Keratinocyte (primary cell): ENCODE results near the gene P2RY11. TPM values are rescaled to one million over a fixed set of nuclear protein-coding genes. Genes with fewer than 3 reads are reported as not detected.

Source experiments
- DNase-seq: peaks from one replicate; pipeline ENCODE4 v3.0.0-alpha.2; 2011; ENCODE audit warnings: low read depth, missing footprints, low spot score
- FAIRE-seq: peaks from 2 replicates; lab custom pipeline; 2011; peaks lifted over from hg19 to GRCh38; lab: Jason Lieb, UNC
- H2AFZ ChIP-seq: 2 replicates; pipeline ENCODE4 v1.6.0; 2012; ENCODE audit warnings: low read length, control low read depth, inconsistent platforms; ENCODE audit not compliant: control insufficient read depth
- H3K27ac ChIP-seq: 2 replicates; pipeline ENCODE4 v1.5.1; 2011; ENCODE audit warnings: low read length; ENCODE audit not compliant: control insufficient read depth, insufficient read depth
- H3K27me3 ChIP-seq: 3 replicates; pipeline ENCODE4 v1.6.0; 2011; ENCODE audit warnings: low read length; ENCODE audit not compliant: control insufficient read depth, insufficient read depth; ENCODE audit errors: extremely low read depth
- H3K36me3 ChIP-seq, 2 experiments: 2 replicates in 1 of 2; 3 replicates in 1 of 2; pipeline ENCODE4 v1.5.1; 2011; ENCODE audit warnings: low read length in 2 of 2, mild to moderate bottlenecking in 1 of 2; ENCODE audit not compliant: control insufficient read depth in 2 of 2, insufficient read depth in 2 of 2; ENCODE audit errors: extremely low read depth in 1 of 2
- H3K4me1 ChIP-seq: 3 replicates; pipeline ENCODE4 v1.5.1; 2011; ENCODE audit warnings: low read length; ENCODE audit not compliant: control insufficient read depth, insufficient read depth; ENCODE audit errors: extremely low read depth
- H3K4me2 ChIP-seq: 3 replicates; pipeline ENCODE4 v1.6.0; 2011; ENCODE audit warnings: low read depth, low read length; ENCODE audit not compliant: control insufficient read depth, insufficient read depth; ENCODE audit errors: extremely low read depth
- H3K4me3 ChIP-seq, 3 experiments: fragments of 200-600 bp in 1 of 3; sonication (generic) in 1 of 3; 2 replicates in 2 of 3; 3 replicates in 1 of 3; pipeline ENCODE4 v1.5.1; 2011 to 2016; ENCODE audit warnings: low read length in 3 of 3, mild to moderate bottlenecking in 3 of 3, control low read depth in 2 of 3, inconsistent platforms in 1 of 3, low read depth in 1 of 3, mixed read lengths in 1 of 3, mixed run types in 1 of 3, moderate library complexity in 1 of 3; ENCODE audit not compliant: control insufficient read depth in 2 of 3, insufficient read depth in 2 of 3; ENCODE audit errors: extremely low read depth in 1 of 3
- H3K79me2 ChIP-seq: 2 replicates; pipeline ENCODE4 v1.6.0; 2012; ENCODE audit warnings: low read length; ENCODE audit not compliant: control insufficient read depth, insufficient read depth
- H3K9ac ChIP-seq: 3 replicates; pipeline ENCODE4 v1.6.0; 2011; ENCODE audit warnings: low read length; ENCODE audit not compliant: control insufficient read depth, insufficient read depth; ENCODE audit errors: extremely low read depth
- H3K9me1 ChIP-seq: 3 replicates; pipeline ENCODE4 v1.6.0; 2011; ENCODE audit warnings: low read length; ENCODE audit not compliant: control insufficient read depth, insufficient read depth; ENCODE audit errors: extremely low read depth
- H3K9me3 ChIP-seq: 2 replicates; pipeline ENCODE4 v1.5.1; 2012; ENCODE audit warnings: low read depth, low read length; ENCODE audit not compliant: control insufficient read depth
- H4K20me1 ChIP-seq: 3 replicates; pipeline ENCODE4 v1.6.0; 2011; ENCODE audit warnings: low read length; ENCODE audit not compliant: control insufficient read depth, insufficient read depth; ENCODE audit errors: extremely low read depth
- EZH2 ChIP-seq: IDR thresholded peaks from one replicate; pipeline ENCODE4 v1.6.1; 2012; ENCODE audit warnings: inconsistent platforms, mild to moderate bottlenecking, low read length, moderate library complexity
- dilution Hi-C: fragments of 300-500 bp; cut with MboI; formaldehyde crosslinking; loops from one replicate; pipeline ENCODE4 v1.7.0; 2020; ENCODE audit warnings: low sequenced_read_pairs; ENCODE audit not compliant: extremely low pct_ligation_motif_present
- polyA plus RNA-seq, 5 experiments: library from polyadenylated mRNA; depleted of rRNA in 3 of 5; stranded (reverse) in 3 of 5; stranded (forward) in 1 of 5; unstranded in 1 of 5; fragments of >200 nt; gene quantifications; 1 replicate in 1 of 5; 2 replicates in 3 of 5; 3 replicates in 1 of 5; pipeline versions ENCODE4 v1.2.1 to v1.2.3, GENCODE V29; 2011 to 2012; ENCODE audit warnings: missing spikeins in 2 of 5, low read depth in 1 of 5, low replicate concordance in 1 of 5
- TF ChIP-seq, protein P1 (sequence below), 3 experiments: IDR thresholded peaks in 1 of 3; conservative IDR thresholded peaks in 1 of 3; optimal IDR thresholded peaks in 1 of 3; 2 replicates in 2 of 3; 3 replicates in 1 of 3; pipeline versions ENCODE3 to v1.5.1; 2011; ENCODE audit warnings: low read length in 3 of 3, mild to moderate bottlenecking in 3 of 3, moderate library complexity in 2 of 3, control low read depth in 1 of 3, inconsistent platforms in 1 of 3; ENCODE audit not compliant: insufficient read depth in 2 of 3; ENCODE audit errors: extremely low read depth in 1 of 3

Gene P2RY11
- polyA plus RNA-seq, 1 donor (not counting 4 experiments of a cell fraction or from before 2014, with no cell fraction given) = 3.2 TPM

DNA sequence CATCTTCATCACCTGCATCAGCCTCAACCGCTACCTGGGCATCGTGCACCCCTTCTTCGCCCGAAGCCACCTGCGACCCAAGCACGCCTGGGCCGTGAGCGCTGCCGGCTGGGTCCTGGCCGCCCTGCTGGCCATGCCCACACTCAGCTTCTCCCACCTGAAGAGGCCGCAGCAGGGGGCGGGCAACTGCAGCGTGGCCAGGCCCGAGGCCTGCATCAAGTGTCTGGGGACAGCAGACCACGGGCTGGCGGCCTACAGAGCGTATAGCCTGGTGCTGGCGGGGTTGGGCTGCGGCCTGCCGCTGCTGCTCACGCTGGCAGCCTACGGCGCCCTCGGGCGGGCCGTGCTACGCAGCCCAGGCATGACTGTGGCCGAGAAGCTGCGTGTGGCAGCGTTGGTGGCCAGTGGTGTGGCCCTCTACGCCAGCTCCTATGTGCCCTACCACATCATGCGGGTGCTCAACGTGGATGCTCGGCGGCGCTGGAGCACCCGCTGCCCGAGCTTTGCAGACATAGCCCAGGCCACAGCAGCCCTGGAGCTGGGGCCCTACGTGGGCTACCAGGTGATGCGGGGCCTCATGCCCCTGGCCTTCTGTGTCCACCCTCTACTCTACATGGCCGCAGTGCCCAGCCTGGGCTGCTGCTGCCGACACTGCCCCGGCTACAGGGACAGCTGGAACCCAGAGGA is 2.6 kb downstream of the P2RY11 start:
- Histone ChIP-seq H3K4me1 (peaks cover 7% of the 10 kb centered on the region), H3K79me2 (peaks cover 33% of the 10 kb centered on the region), H3K4me2 (no peak overlapping the region), H2AFZ (no peak overlapping the region), H3K4me3 (no peak overlapping the region), H3K27ac (no peak overlapping the region), H4K20me1 (peaks cover 13% of the 10 kb centered on the region), H3K9ac (no peak overlapping the region), H3K27me3 (no peaks in the 10 kb centered on the region), H3K36me3 (peaks cover 33 to 51% of the 10 kb centered on the region in 2 experiments), H3K9me3 (no peaks in the 10 kb centered on the region), H3K9me1 (no peaks in the 10 kb centered on the region)
- FAIRE-seq (no peak), DNase-seq (no peak)
- dilution Hi-C loops = no loop called here
- TF ChIP-seq, protein P1, sequence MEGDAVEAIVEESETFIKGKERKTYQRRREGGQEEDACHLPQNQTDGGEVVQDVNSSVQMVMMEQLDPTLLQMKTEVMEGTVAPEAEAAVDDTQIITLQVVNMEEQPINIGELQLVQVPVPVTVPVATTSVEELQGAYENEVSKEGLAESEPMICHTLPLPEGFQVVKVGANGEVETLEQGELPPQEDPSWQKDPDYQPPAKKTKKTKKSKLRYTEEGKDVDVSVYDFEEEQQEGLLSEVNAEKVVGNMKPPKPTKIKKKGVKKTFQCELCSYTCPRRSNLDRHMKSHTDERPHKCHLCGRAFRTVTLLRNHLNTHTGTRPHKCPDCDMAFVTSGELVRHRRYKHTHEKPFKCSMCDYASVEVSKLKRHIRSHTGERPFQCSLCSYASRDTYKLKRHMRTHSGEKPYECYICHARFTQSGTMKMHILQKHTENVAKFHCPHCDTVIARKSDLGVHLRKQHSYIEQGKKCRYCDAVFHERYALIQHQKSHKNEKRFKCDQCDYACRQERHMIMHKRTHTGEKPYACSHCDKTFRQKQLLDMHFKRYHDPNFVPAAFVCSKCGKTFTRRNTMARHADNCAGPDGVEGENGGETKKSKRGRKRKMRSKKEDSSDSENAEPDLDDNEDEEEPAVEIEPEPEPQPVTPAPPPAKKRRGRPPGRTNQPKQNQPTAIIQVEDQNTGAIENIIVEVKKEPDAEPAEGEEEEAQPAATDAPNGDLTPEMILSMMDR (optimal IDR thresholded peaks at IDR 0.05 in 1 of 3, IDR thresholded peaks at IDR 0.05 in 1 of 3, conservative IDR thresholded peaks at IDR 0.05 in 1 of 3; ENCODE audit: extremely low read depth in 1 of 3, insufficient read depth in 2 of 3, low read length in 3 of 3) = no peak
- no peak for TF ChIP-seq EZH2

GRCh38 chr19:10114651-10115391 is 3.3 kb downstream of the P2RY11 start:
- Histone ChIP-seq H3K4me1 (peaks cover 8% of the 10 kb centered on the region), H3K27me3 (no peaks in the 10 kb centered on the region), H3K9me3 (no peaks in the 10 kb centered on the region), H2AFZ (no peak overlapping the region), H3K36me3 (peaks cover 28 to 46% of the 10 kb centered on the region in 2 experiments), H3K27ac (no peak overlapping the region), H3K79me2 (peaks cover 32% of the 10 kb centered on the region), H3K4me2 (no peak overlapping the region), H3K9me1 (no peaks in the 10 kb centered on the region), H3K4me3 (no peak overlapping the region), H4K20me1 (peaks cover 13% of the 10 kb centered on the region), H3K9ac (no peak overlapping the region)
- dilution Hi-C loops = no loop called here
- DNase-seq (no peak), FAIRE-seq (no peak)
- TF ChIP-seq EZH2 = no peak
- TF ChIP-seq, protein P1 (optimal IDR thresholded peaks at IDR 0.05 in 1 of 3, IDR thresholded peaks at IDR 0.05 in 1 of 3, conservative IDR thresholded peaks at IDR 0.05 in 1 of 3; ENCODE audit: extremely low read depth in 1 of 3, insufficient read depth in 2 of 3, low read length in 3 of 3) = no peak
